Endothelial cell of umbilical vein (primary cell): Measurements from ENCODE around the gene GPX5. TPM values are rescaled to one million over a fixed set of nuclear protein-coding genes. Genes with fewer than 3 reads are reported as not detected.

ENCODE experiments used
- BruUV-seq: library from RNA; stranded (reverse); fragments of 400-500 nt; replicated peaks from 2 replicates; lab custom pipeline; 2021; lab: Mats Ljungman, UMichigan
- CTCF ChIA-PET: fragments of 300-600, 350-600 bp; sonication (Branson Sonifier 250); formaldehyde crosslinking; loops from one replicate; lab custom pipeline; 2021; ENCODE audit warnings: antibody characterized with exemption, inconsistent platforms; lab: Charles Lee
- POLR2A ChIA-PET: fragments of 300-600, 350-600 bp; sonication (Branson Sonifier 250); formaldehyde crosslinking; loops from one replicate; lab custom pipeline; 2021; ENCODE audit warnings: antibody characterized with exemption, inconsistent platforms; lab: Charles Lee
- DNase-seq: peaks from one replicate; pipeline ENCODE4 v3.0.0-alpha.2; 2011; ENCODE audit warnings: low read depth, low spot score
- FAIRE-seq: peaks from 2 replicates; lab custom pipeline; 2011; peaks lifted over from hg19 to GRCh38; lab: Jason Lieb, UNC
- H2AFZ ChIP-seq: 2 replicates; pipeline ENCODE4 v1.6.0; 2012; ENCODE audit warnings: low read depth, low read length, control low read depth, inconsistent platforms
- H3K27ac ChIP-seq: 2 replicates; pipeline ENCODE4 v1.5.1; 2011; ENCODE audit warnings: low read depth, mild to moderate bottlenecking, control low read depth, low read length, moderate library complexity; ENCODE audit not compliant: insufficient read depth
- H3K27me3 ChIP-seq, 2 experiments: 2 replicates each; pipeline versions ENCODE4 v1.6.0 to v1.6.1; 2011; ENCODE audit warnings: low read length in 2 of 2, mixed read lengths in 1 of 2; ENCODE audit not compliant: control insufficient read depth in 2 of 2, insufficient read depth in 2 of 2
- H3K36me3 ChIP-seq, 2 experiments: 2 replicates in 1 of 2; 3 replicates in 1 of 2; pipeline ENCODE4 v1.5.1; 2011; ENCODE audit warnings: low read length in 2 of 2, mild to moderate bottlenecking in 1 of 2, moderate library complexity in 1 of 2; ENCODE audit not compliant: control insufficient read depth in 2 of 2, insufficient read depth in 2 of 2; ENCODE audit errors: extremely low read depth in 1 of 2
- H3K4me1 ChIP-seq: 3 replicates; pipeline ENCODE4 v1.5.1; 2011; ENCODE audit warnings: mild to moderate bottlenecking, low read length; ENCODE audit not compliant: control insufficient read depth, insufficient read depth; ENCODE audit errors: extremely low read depth
- H3K4me2 ChIP-seq: 2 replicates; pipeline ENCODE4 v1.6.1; 2011; ENCODE audit warnings: low read length, control low read depth, mixed read lengths; ENCODE audit not compliant: insufficient read depth
- H3K4me3 ChIP-seq, 3 experiments: fragments of 200-600 bp in 1 of 3; sonication (generic), shearing (Covaris generic) in 1 of 3; replicated peaks in 1 of 3; 2 replicates each; pipeline ENCODE4 v1.5.1; 2011 to 2016; ENCODE audit warnings: control low read depth in 3 of 3, low read length in 3 of 3, mild to moderate bottlenecking in 2 of 3, inconsistent platforms in 1 of 3, low read depth in 1 of 3, moderate library complexity in 1 of 3; ENCODE audit not compliant: insufficient read depth in 1 of 3
- H3K79me2 ChIP-seq: 2 replicates; pipeline ENCODE4 v1.6.0; 2012; ENCODE audit warnings: low read length, inconsistent platforms; ENCODE audit not compliant: control insufficient read depth, insufficient read depth
- H3K9ac ChIP-seq: replicated peaks from 2 replicates; pipeline ENCODE3; 2011; ENCODE audit warnings: low read length, control low read depth; ENCODE audit not compliant: insufficient read depth; ENCODE audit errors: extremely low read depth
- H3K9me1 ChIP-seq: replicated peaks from 3 replicates; pipeline ENCODE4 v1.6.0; 2011; ENCODE audit warnings: mild to moderate bottlenecking, low read length; ENCODE audit not compliant: control insufficient read depth, insufficient read depth; ENCODE audit errors: extremely low read depth
- H3K9me3 ChIP-seq: replicated peaks from 2 replicates; pipeline ENCODE4 v1.5.1; 2012; ENCODE audit warnings: low read length, inconsistent platforms; ENCODE audit not compliant: control insufficient read depth, insufficient read depth
- H4K20me1 ChIP-seq: replicated peaks from 2 replicates; pipeline ENCODE3; 2011; ENCODE audit warnings: mild to moderate bottlenecking, low read length; ENCODE audit not compliant: control insufficient read depth, insufficient read depth; ENCODE audit errors: extremely low read depth
- CTCF ChIP-seq, 2 donors: IDR thresholded peaks; 1 replicate in 1 of 2; 2 replicates in 1 of 2; pipeline ENCODE4 v1.5.1; 2011; ENCODE audit warnings: low read length in 2 of 2, mild to moderate bottlenecking in 2 of 2, moderate library complexity in 2 of 2, control low read depth in 1 of 2, inconsistent platforms in 1 of 2, low read depth in 1 of 2; ENCODE audit not compliant: insufficient read depth in 1 of 2; ENCODE audit errors: extremely low read depth in 1 of 2
- EZH2 ChIP-seq: IDR thresholded peaks from 2 replicates; pipeline ENCODE4 v1.6.1; 2012; ENCODE audit warnings: borderline replicate concordance, low read depth, mild to moderate bottlenecking, moderate library complexity, low read length, inconsistent platforms; ENCODE audit not compliant: severe bottlenecking
- FOS ChIP-seq: IDR thresholded peaks from 2 replicates; pipeline ENCODE4 v1.6.1; 2011; ENCODE audit warnings: mild to moderate bottlenecking, low read length, moderate library complexity, borderline replicate concordance; ENCODE audit not compliant: insufficient read depth
- GATA2 ChIP-seq: IDR thresholded peaks from 2 replicates; pipeline ENCODE4 v1.7.0; 2011; ENCODE audit warnings: low read depth, mild to moderate bottlenecking, moderate library complexity, mixed read lengths, low read length; ENCODE audit not compliant: insufficient read length, insufficient read depth
- JUN ChIP-seq: IDR thresholded peaks from 2 replicates; pipeline ENCODE4 v1.6.1; 2011; ENCODE audit warnings: borderline replicate concordance, low read depth; ENCODE audit not compliant: insufficient read length, insufficient read depth
- MAX ChIP-seq: IDR thresholded peaks from 2 replicates; pipeline ENCODE4 v1.6.1; 2011; ENCODE audit not compliant: insufficient read depth, insufficient read length
- MYC ChIP-seq: IDR thresholded peaks from one replicate; pipeline ENCODE4 v1.6.1; 2011; ENCODE audit warnings: mild to moderate bottlenecking, low read depth, low read length
- POLR2A ChIP-seq: IDR thresholded peaks from 2 replicates; pipeline ENCODE4 v1.6.1; 2012; ENCODE audit warnings: low read depth, mild to moderate bottlenecking, control low read depth, low read length
- POLR2AphosphoS5 ChIP-seq: IDR thresholded peaks from 2 replicates; pipeline ENCODE4 v1.6.1; 2012; ENCODE audit warnings: low read depth, mild to moderate bottlenecking, control low read depth, low read length, moderate library complexity; ENCODE audit not compliant: insufficient read depth
- dilution Hi-C: fragments of 300-500 bp; cut with MboI; formaldehyde crosslinking; loops from one replicate; pipeline ENCODE4 v1.15.0; 2019; ENCODE audit warnings: low sequenced_read_pairs; ENCODE audit not compliant: extremely low pct_ligation_motif_present
- intact Hi-C: fragments of 100-400 bp; cut with micrococcal nuclease; formaldehyde crosslinking; loops from one replicate; pipeline ENCODE4 v1.10.0; 2022
- polyA plus RNA-seq, 4 experiments: library from polyadenylated mRNA; depleted of rRNA in 3 of 4; stranded (reverse) in 3 of 4; unstranded in 1 of 4; fragments of >200 nt; gene quantifications; 2 replicates each; pipeline versions ENCODE4 v1.2.1 to v1.2.3, GENCODE V29; 2011 to 2012; ENCODE audit warnings: missing spikeins in 1 of 4
- total RNA-seq: library from RNA; stranded (reverse); gene quantifications from 2 replicates; pipeline ENCODE4 v1.2.3, GENCODE V29; 2021

Gene GPX5
- total and polyA plus RNA-seq, 2 donors (not counting 3 experiments of a cell fraction or from before 2014, with no cell fraction given): not detected

- Histone ChIP-seq H4K20me1 (no peaks in the 10 kb centered on the region), H3K27ac (no peak overlapping the region), H3K36me3 (no peaks in the 10 kb centered on the region), H3K79me2 (no peaks in the 10 kb centered on the region), H3K9me3 (no peaks in the 10 kb centered on the region), H3K4me3 (no peak overlapping the region), H2AFZ (no peak overlapping the region), H3K9me1 (no peaks in the 10 kb centered on the region), H3K4me1 (no peaks in the 10 kb centered on the region), H3K27me3 (peaks cover 1 to 7% of the 10 kb centered on the region in 2 experiments), H3K9ac (no peak overlapping the region), H3K4me2 (no peak overlapping the region)
- dilution Hi-C loops (no loop called here), intact Hi-C loops (no loop called here)
- ChIA-PET POLR2A (no interaction called here), CTCF (interaction anchor here (1.3 kb wide), 1 partner anchor 9 kb away, joined by 3 read pairs; no protein-coding TSS in a partner anchor)
- no TSS peak for BruUV-seq
- TF ChIP-seq MAX (no peak), CTCF (IDR thresholded peaks at IDR 0.05; ENCODE audit: extremely low read depth in 1 of 2, insufficient read depth in 1 of 2, low read depth in 1 of 2, low read length in 2 of 2) (no peak), GATA2 (no peak), EZH2 (no peak), POLR2A (no peak), JUN (no peak), MYC (no peak), FOS (no peak), POLR2AphosphoS5 (no peak)
- DNase-seq (no peak), FAIRE-seq (no peak)
These were observed 28.4 kb upstream of the GPX5 start for GRCh38 chr6:28497306-28497705.
